GM12878 (cell line): ENCODE data around the gene C10orf143. TPM values are rescaled to one million over a fixed set of nuclear protein-coding genes. Genes with fewer than 3 reads are reported as not detected.

Experiments used
- ATAC-seq: fragments of 200-7000 bp; cut with Tn5 transposase; 3 replicates; pipeline ENCODE4 v1.9.1; 2020; ENCODE audit warnings: mild to moderate bottlenecking, moderate library complexity
- BruUV-seq: library from RNA; stranded (reverse); fragments of 400-500 nt; replicated peaks from 2 replicates; lab custom pipeline; 2021; lab: Mats Ljungman, UMichigan
- CTCF ChIA-PET: fragments of 300-600 bp; sonication (Branson Sonifier 250); formaldehyde crosslinking; extraction: SDS; loops from one replicate; lab custom pipeline; 2021; ENCODE audit warnings: inconsistent platforms; lab: Yijun Ruan, JAX
- POLR2A ChIA-PET: fragments of 350-600 bp; formaldehyde crosslinking; extraction: SDS; loops from one replicate; lab custom pipeline; 2021; ENCODE audit warnings: inconsistent platforms; lab: Charles Lee
- RAD21 ChIA-PET: fragments of 300-600 bp; sonication (Branson Sonifier 250); formaldehyde crosslinking; loops from one replicate; lab custom pipeline; 2023; ENCODE audit warnings: antibody characterized with exemption; ENCODE audit not compliant: unreplicated experiment; lab: Charles Lee
- SMC1A ChIA-PET: fragments of 300-600 bp; sonication (Branson Sonifier 250); formaldehyde crosslinking; loops from one replicate; lab custom pipeline; 2023; ENCODE audit not compliant: unreplicated experiment, uncharacterized antibody; lab: Charles Lee
- DNase-seq: peaks from one replicate; pipeline ENCODE4 v3.0.0-alpha.2; 2011; ENCODE audit warnings: low read depth, low spot score
- FAIRE-seq: peaks from 3 replicates; lab custom pipeline; 2011; peaks lifted over from hg19 to GRCh38; lab: Jason Lieb, UNC
- H2AFZ ChIP-seq: 2 replicates; pipeline ENCODE4 v1.6.0; 2011; ENCODE audit warnings: low read depth, low read length, control low read depth; ENCODE audit not compliant: control insufficient read depth
- H3K27ac ChIP-seq: 2 replicates; pipeline ENCODE4 v1.5.1; 2011; ENCODE audit warnings: control low read depth; ENCODE audit not compliant: control insufficient read depth, insufficient read depth
- H3K27me3 ChIP-seq, 2 experiments: replicated peaks in 1 of 2; 2 replicates each; pipeline versions ENCODE4 v1.6.0 to v1.6.1; 2011; ENCODE audit warnings: low read length in 1 of 2; ENCODE audit not compliant: control insufficient read depth in 2 of 2, insufficient read depth in 2 of 2
- H3K36me3 ChIP-seq, 2 experiments: 2 replicates each; pipeline ENCODE4 v1.5.1; 2011; ENCODE audit warnings: low read length in 1 of 2; ENCODE audit not compliant: control insufficient read depth in 2 of 2, insufficient read depth in 2 of 2
- H3K4me1 ChIP-seq: 2 replicates; pipeline ENCODE4 v1.6.1; 2011; ENCODE audit warnings: mild to moderate bottlenecking, low read length, moderate library complexity, mixed read lengths; ENCODE audit not compliant: control insufficient read depth, insufficient read depth
- H3K4me2 ChIP-seq: 2 replicates; pipeline ENCODE4 v1.6.0; 2011; ENCODE audit warnings: control low read depth; ENCODE audit not compliant: control insufficient read depth, insufficient read depth
- H3K4me3 ChIP-seq: fragments of 200-600 bp; sonication (generic); 2 replicates; pipeline ENCODE4 v1.5.1; 2016
- H3K79me2 ChIP-seq: 2 replicates; pipeline ENCODE4 v1.6.0; 2011; ENCODE audit warnings: low read length; ENCODE audit not compliant: control insufficient read depth, insufficient read depth
- H3K9ac ChIP-seq: 2 replicates; pipeline ENCODE4 v1.8.0; 2011; ENCODE audit warnings: low read length, control low read depth, mixed read lengths; ENCODE audit not compliant: control insufficient read depth, insufficient read depth
- H3K9me3 ChIP-seq: replicated peaks from 3 replicates; pipeline ENCODE4 v1.5.1; 2011; ENCODE audit warnings: mild to moderate bottlenecking, low read length; ENCODE audit not compliant: control insufficient read depth, insufficient read depth
- H4K20me1 ChIP-seq: 2 replicates; pipeline ENCODE4 v1.6.0; 2011; ENCODE audit not compliant: control insufficient read depth, insufficient read depth
- ATF7 ChIP-seq: fragments of 450-650 bp; IDR thresholded peaks from 2 replicates; pipeline ENCODE4 v1.6.1; 2016; ENCODE audit warnings: low read depth, mild to moderate bottlenecking
- CEBPZ ChIP-seq: fragments of 150-350 bp; IDR thresholded peaks from 2 replicates; pipeline ENCODE4 v1.6.1; 2016; ENCODE audit warnings: low read depth, low read length
- CREM ChIP-seq: IDR thresholded peaks from 2 replicates; pipeline ENCODE4 v1.6.1; 2014; ENCODE audit warnings: antibody characterized with exemption, low read depth
- DPF2 ChIP-seq: fragments of 450-650 bp; IDR thresholded peaks from 2 replicates; pipeline ENCODE4 v1.6.1; 2017; ENCODE audit warnings: mild to moderate bottlenecking
- EGR1 ChIP-seq, 2 experiments: IDR thresholded peaks; 1 replicate in 1 of 2; 2 replicates in 1 of 2; pipeline ENCODE4 v1.6.1; 2011 to 2012; ENCODE audit warnings: low read depth in 2 of 2, low read length in 2 of 2, borderline replicate concordance in 1 of 2, mild to moderate bottlenecking in 1 of 2, moderate library complexity in 1 of 2
- ELK1 ChIP-seq: IDR thresholded peaks from 2 replicates; pipeline ENCODE4 v1.6.1; 2012; ENCODE audit warnings: low read depth, low read length, improper control_type of control experiment
- EZH2 ChIP-seq: IDR thresholded peaks from 2 replicates; pipeline ENCODE4 v1.6.1; 2012; ENCODE audit warnings: low read depth, mild to moderate bottlenecking, control low read depth, inconsistent platforms, low read length, borderline replicate concordance; ENCODE audit not compliant: control insufficient read depth
- MAX ChIP-seq: IDR thresholded peaks from 2 replicates; pipeline ENCODE4 v1.6.1; 2012; ENCODE audit warnings: low read depth, low read length, improper control_type of control experiment
- PKNOX1 ChIP-seq: fragments of 450-650 bp; IDR thresholded peaks from 2 replicates; pipeline ENCODE4 v1.6.1; 2016; ENCODE audit warnings: mild to moderate bottlenecking
- RCOR1 ChIP-seq: conservative IDR thresholded peaks from 2 replicates; pipeline ENCODE4 v1.6.1; 2012; ENCODE audit warnings: low read depth, low read length, improper control_type of control experiment
- REST ChIP-seq: IDR thresholded peaks from 2 replicates; pipeline ENCODE4 v1.6.1; 2012; ENCODE audit warnings: mild to moderate bottlenecking, low read depth, low read length
- SMAD5 ChIP-seq: IDR thresholded peaks from 2 replicates; pipeline ENCODE4 v1.6.1; 2016; ENCODE audit warnings: antibody characterized with exemption, low read depth
- SUZ12 ChIP-seq: fragments of 200-600 bp; sonication (generic); IDR thresholded peaks from one replicate; pipeline ENCODE4 v1.6.1; 2018; ENCODE audit warnings: antibody characterized with exemption, mild to moderate bottlenecking; ENCODE audit not compliant: unreplicated experiment
- ZBED1 ChIP-seq: IDR thresholded peaks from 2 replicates; pipeline ENCODE4 v1.6.1; 2016; ENCODE audit warnings: borderline replicate concordance
- ZNF24 ChIP-seq: fragments of 450-650 bp; IDR thresholded peaks from 2 replicates; pipeline ENCODE4 v1.6.1; 2017; ENCODE audit warnings: antibody characterized with exemption, mild to moderate bottlenecking
- WGBS: methylation state at CpG from one replicate; pipeline ENCODE4 v1.1.6; 2016; ENCODE audit warnings: low lambda C conversion rate; ENCODE audit not compliant: insufficient replicate concordance, insufficient coverage; ENCODE audit errors: missing lambda C conversion rate; 5-methylcytosine and 5-hydroxymethylcytosine counted together
- in situ Hi-C: fragments of 300-500 bp; cut with MboI; formaldehyde crosslinking; loops from 9 replicates; pipeline ENCODE4 v1.14.3; 2018; ENCODE audit warnings: mixed read lengths
- intact Hi-C: fragments of 100-400 bp; cut with micrococcal nuclease; formaldehyde crosslinking; loops from one replicate; pipeline ENCODE4 v1.14.2; 2022; ENCODE audit not compliant: unreplicated experiment
- polyA plus RNA-seq, 11 experiments: library from polyadenylated mRNA; depleted of rRNA in 4 of 11; unstranded in 6 of 11; stranded (reverse) in 5 of 11; fragments of >200 nt; fragmentation: Nextera tagmentation in 4 of 11; fragmentation: Illumina TruSeq in 1 of 11; extraction: Ambion mirVana in 4 of 11; extraction: Trizol in 1 of 11; gene quantifications; 1 replicate in 1 of 11; 2 replicates in 10 of 11; pipeline versions ENCODE4 v1.2.1 to v1.2.3, GENCODE V29; 2011 to 2016; ENCODE audit warnings: inconsistent platforms in 2 of 11, missing spikeins in 2 of 11, low read depth in 1 of 11
- total RNA-seq, 4 experiments: library from RNA; depleted of rRNA in 3 of 4; stranded (reverse); fragments of >200 nt in 3 of 4; fragmentation: Illumina TruSeq in 1 of 4; extraction: Trizol in 1 of 4; gene quantifications; 2 replicates each; pipeline versions ENCODE4 v1.2.1 to v1.2.3, GENCODE V29; 2013 to 2021

C10orf143 gene
- total and polyA plus RNA-seq, 10 of the 15 experiments (the other 5 are each of a cell fraction or from before 2014, with no cell fraction given): 0.64 to 7.9 (median 2.6) TPM

GRCh38 chr10:130064783-130065182, 45.8 kb downstream of the C10orf143 start:
- H3K4me2 ChIP-seq: no peak overlapping the region
- H3K27ac ChIP-seq: no peak overlapping the region
- intact Hi-C loops (no loop called here), in situ Hi-C loops (no loop called here)
- FAIRE-seq (no peak), ATAC-seq (no peak), DNase-seq (no peak)
- POLR2A ChIA-PET: no interaction called here
- no peaks in the 10 kb centered on the region for H3K36me3 ChIP-seq
- CTCF ChIA-PET: no interaction called here
- 52% methylated on average over 5 of the region's 5 CpGs for WGBS
- RAD21 ChIA-PET: no interaction called here
- no peaks in the 10 kb centered on the region for H3K79me2 ChIP-seq
- H3K9me3 ChIP-seq: no peaks in the 10 kb centered on the region
- no peaks in the 10 kb centered on the region for H3K4me1 ChIP-seq
- no peak overlapping the region for H3K4me3 ChIP-seq
- no peak overlapping the region for H2AFZ ChIP-seq
- H4K20me1 ChIP-seq: no peaks in the 10 kb centered on the region
- no TSS peak for BruUV-seq
- SMC1A ChIA-PET: no interaction called here
- no peak overlapping the region for H3K9ac ChIP-seq
- H3K27me3 ChIP-seq: no peaks in the 10 kb centered on the region
- no peak for TF ChIP-seq ATF7
- TF ChIP-seq SMAD5: no peak
- TF ChIP-seq EZH2: no peak
- no peak for TF ChIP-seq REST
- TF ChIP-seq PKNOX1: no peak
- TF ChIP-seq RCOR1: no peak
- TF ChIP-seq SUZ12: no peak
- no peak for TF ChIP-seq ELK1
- no peak for TF ChIP-seq CEBPZ
- TF ChIP-seq ZBED1: no peak
- TF ChIP-seq ZNF24: no peak
- no peak for TF ChIP-seq DPF2
- no peak for TF ChIP-seq MAX
- TF ChIP-seq CREM: no peak
- no peak for TF ChIP-seq EGR1 (IDR thresholded peaks at IDR 0.05; ENCODE audit: borderline replicate concordance in 1 of 2, low read depth in 2 of 2, low read length in 2 of 2)
